OCI-LY1 (cell line): Measurements from ENCODE around the gene RSPRY1.

Source experiments
- H2AFZ ChIP-seq: fragments of 200-600 bp; sonication (generic), shearing (Covaris generic); 2 replicates; pipeline ENCODE4 v1.6.0; 2014; ENCODE audit warnings: antibody characterized with exemption, mild to moderate bottlenecking, low read length
- H3F3A ChIP-seq: fragments of 200-600 bp; sonication (generic), shearing (Covaris generic); 2 replicates; pipeline ENCODE4 v1.6.0; 2014; ENCODE audit warnings: mild to moderate bottlenecking, antibody characterized with exemption, low read length, moderate library complexity; ENCODE audit not compliant: insufficient read depth
- H3K27ac ChIP-seq: fragments of 200-600 bp; sonication (generic); 2 replicates; pipeline ENCODE4 v1.5.1; 2014; ENCODE audit warnings: low read length, mixed run types, mild to moderate bottlenecking, low read depth; ENCODE audit not compliant: poor library complexity, severe bottlenecking
- H3K27me3 ChIP-seq: fragments of 200-600 bp; sonication (generic); 2 replicates; pipeline ENCODE4 v1.6.0; 2014; ENCODE audit warnings: antibody characterized with exemption, mild to moderate bottlenecking, low read length, moderate library complexity; ENCODE audit not compliant: insufficient read depth
- H3K36me3 ChIP-seq: fragments of 200-600 bp; sonication (generic); 2 replicates; pipeline ENCODE4 v1.6.1; 2014; ENCODE audit warnings: mild to moderate bottlenecking, antibody characterized with exemption, low read length, moderate library complexity, mixed read lengths; ENCODE audit not compliant: insufficient read depth
- H3K4me1 ChIP-seq: fragments of 200-600 bp; sonication (generic); 2 replicates; pipeline ENCODE4 v1.5.1; 2014; ENCODE audit warnings: mild to moderate bottlenecking, low read length, moderate library complexity; ENCODE audit not compliant: insufficient read depth, severe bottlenecking
- H3K4me2 ChIP-seq: fragments of 200-600 bp; sonication (generic), shearing (Covaris generic); 2 replicates; pipeline ENCODE4 v1.6.1; 2014; ENCODE audit warnings: low read length
- H3K4me3 ChIP-seq: fragments of 200-600 bp; sonication (generic); 2 replicates; pipeline ENCODE4 v1.5.1; 2014; ENCODE audit warnings: low read length, low read depth, mild to moderate bottlenecking, mixed read lengths; ENCODE audit not compliant: poor library complexity, severe bottlenecking
- H3K79me2 ChIP-seq: fragments of 200-600 bp; shearing (Covaris generic); 2 replicates; pipeline ENCODE4 v1.6.1; 2016; ENCODE audit warnings: mixed run types, low read length, mixed read lengths; ENCODE audit not compliant: insufficient read depth
- H3K9ac ChIP-seq: fragments of 200-600 bp; sonication (generic), shearing (Covaris generic); 2 replicates; pipeline ENCODE4 v1.6.1; 2014; ENCODE audit warnings: mild to moderate bottlenecking, low read length, mixed read lengths
- H3K9me2 ChIP-seq: fragments of 200-600 bp; sonication (generic), shearing (Covaris generic); 2 replicates; pipeline ENCODE4 v1.6.1; 2014; ENCODE audit warnings: low read depth, mild to moderate bottlenecking, low read length, mixed read lengths
- H3K9me3 ChIP-seq: fragments of 200-600 bp; shearing (Covaris generic); 2 replicates; pipeline ENCODE4 v1.6.1; 2014; ENCODE audit warnings: low read length, mixed read lengths
- H4K20me1 ChIP-seq: fragments of 200-600 bp; sonication (generic), shearing (Covaris generic); 2 replicates; pipeline ENCODE4 v1.6.0; 2016; ENCODE audit warnings: mild to moderate bottlenecking, low read length; ENCODE audit not compliant: insufficient read depth
- EZH2 ChIP-seq: fragments of 200-600 bp; sonication (generic), shearing (Covaris generic); IDR thresholded peaks from 2 replicates; pipeline ENCODE4 v1.8.0; 2017; ENCODE audit warnings: borderline replicate concordance, mixed run types, mild to moderate bottlenecking, antibody characterized with exemption, low read length, moderate library complexity, mixed read lengths
- TF ChIP-seq, protein P1 (sequence below): fragments of 200-600 bp; sonication (generic), shearing (Covaris generic); IDR thresholded peaks from 2 replicates; pipeline ENCODE4 v1.5.1; 2017; ENCODE audit warnings: mild to moderate bottlenecking, antibody characterized with exemption, low read length, moderate library complexity, mixed read lengths

RSPRY1 gene

DNA sequence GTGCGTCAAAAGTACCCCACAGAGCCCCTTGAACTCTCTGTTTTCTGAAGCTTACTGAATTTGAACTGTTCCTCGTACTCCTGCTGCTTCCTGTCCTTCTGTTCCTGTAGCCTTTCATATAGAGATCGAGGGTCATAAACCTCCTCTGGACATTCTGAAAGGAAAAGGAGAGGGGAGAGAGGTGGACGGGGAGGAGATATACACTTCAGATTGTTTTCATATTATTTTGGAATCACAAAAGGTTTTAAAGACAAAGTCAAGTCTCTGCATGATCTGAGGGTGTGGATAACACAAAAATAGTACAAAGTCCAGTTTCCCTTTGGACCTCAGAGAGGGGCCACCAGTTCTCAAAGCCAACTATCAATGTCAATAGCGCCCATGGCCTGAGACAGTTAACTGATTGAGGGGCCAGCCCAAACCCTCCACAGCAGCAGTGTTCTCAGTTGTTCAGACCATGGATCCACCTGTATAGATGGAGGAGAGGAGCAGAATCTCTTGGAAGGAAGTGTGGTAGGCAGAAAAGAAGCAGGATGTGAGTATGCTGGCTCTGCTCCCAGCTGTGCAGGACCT, 13.3 kb upstream of the RSPRY1 start:
- Histone ChIP-seq H3K9me2 (no peaks in the 10 kb centered on the region), H3K4me2 (no peak overlapping the region), H3K27me3 (no peaks in the 10 kb centered on the region), H3K27ac (no peak overlapping the region), H4K20me1 (no peaks in the 10 kb centered on the region), H3K4me1 (no peaks in the 10 kb centered on the region), H3K36me3 (peaks cover 50% of the 10 kb centered on the region), H3K4me3 (no peak overlapping the region), H3K9ac (no peak overlapping the region), H3K79me2 (no peaks in the 10 kb centered on the region), H3F3A (no peaks in the 10 kb centered on the region), H2AFZ (no peak overlapping the region), H3K9me3 (no peaks in the 10 kb centered on the region)
- TF ChIP-seq, protein P1, sequence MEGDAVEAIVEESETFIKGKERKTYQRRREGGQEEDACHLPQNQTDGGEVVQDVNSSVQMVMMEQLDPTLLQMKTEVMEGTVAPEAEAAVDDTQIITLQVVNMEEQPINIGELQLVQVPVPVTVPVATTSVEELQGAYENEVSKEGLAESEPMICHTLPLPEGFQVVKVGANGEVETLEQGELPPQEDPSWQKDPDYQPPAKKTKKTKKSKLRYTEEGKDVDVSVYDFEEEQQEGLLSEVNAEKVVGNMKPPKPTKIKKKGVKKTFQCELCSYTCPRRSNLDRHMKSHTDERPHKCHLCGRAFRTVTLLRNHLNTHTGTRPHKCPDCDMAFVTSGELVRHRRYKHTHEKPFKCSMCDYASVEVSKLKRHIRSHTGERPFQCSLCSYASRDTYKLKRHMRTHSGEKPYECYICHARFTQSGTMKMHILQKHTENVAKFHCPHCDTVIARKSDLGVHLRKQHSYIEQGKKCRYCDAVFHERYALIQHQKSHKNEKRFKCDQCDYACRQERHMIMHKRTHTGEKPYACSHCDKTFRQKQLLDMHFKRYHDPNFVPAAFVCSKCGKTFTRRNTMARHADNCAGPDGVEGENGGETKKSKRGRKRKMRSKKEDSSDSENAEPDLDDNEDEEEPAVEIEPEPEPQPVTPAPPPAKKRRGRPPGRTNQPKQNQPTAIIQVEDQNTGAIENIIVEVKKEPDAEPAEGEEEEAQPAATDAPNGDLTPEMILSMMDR: no peak
- TF ChIP-seq EZH2: no peak

DNA sequence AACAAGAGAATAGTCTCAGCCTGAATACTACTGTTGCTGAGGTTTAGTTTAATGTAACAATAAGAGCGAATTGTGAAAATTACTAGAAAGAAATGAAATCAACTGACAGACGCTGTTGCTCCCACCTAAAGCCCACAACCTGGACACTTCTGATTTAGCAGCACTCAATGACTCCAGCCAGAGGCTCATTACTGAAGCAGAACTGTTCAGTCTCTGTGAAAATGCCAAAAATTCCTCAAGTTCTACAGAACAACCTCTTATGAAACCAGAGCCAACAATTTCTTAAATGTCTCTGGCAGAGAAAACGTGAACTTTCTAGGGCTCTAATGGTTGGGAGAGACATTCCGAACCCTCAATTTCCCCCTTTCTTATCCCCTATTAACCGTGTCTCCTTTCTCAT, 10.2 kb upstream of the RSPRY1 start:
- Histone ChIP-seq H3F3A (no peaks in the 10 kb centered on the region), H3K4me2 (no peak overlapping the region), H3K79me2 (peaks cover 23% of the 10 kb centered on the region), H3K4me3 (no peak overlapping the region), H3K27me3 (no peaks in the 10 kb centered on the region), H3K9me3 (no peaks in the 10 kb centered on the region), H2AFZ (no peak overlapping the region), H3K27ac (no peak overlapping the region), H3K9me2 (no peaks in the 10 kb centered on the region), H3K9ac (no peak overlapping the region), H3K36me3 (peaks cover 29% of the 10 kb centered on the region), H3K4me1 (no peaks in the 10 kb centered on the region), H4K20me1 (no peaks in the 10 kb centered on the region)
- no peak for TF ChIP-seq EZH2
- TF ChIP-seq, protein P1: no peak

- no peak overlapping the region for H3K4me2 ChIP-seq
- no peak overlapping the region for H3K9ac ChIP-seq
- H3K27ac ChIP-seq: no peak overlapping the region
- no peaks in the 10 kb centered on the region for H3K4me1 ChIP-seq
- H4K20me1 ChIP-seq: no peaks in the 10 kb centered on the region
- no peaks in the 10 kb centered on the region for H3F3A ChIP-seq
- H3K27me3 ChIP-seq: no peaks in the 10 kb centered on the region
- H3K9me2 ChIP-seq: no peaks in the 10 kb centered on the region
- H3K4me3 ChIP-seq: no peak overlapping the region
- no peak overlapping the region for H2AFZ ChIP-seq
- H3K79me2 ChIP-seq: peaks cover 46% of the 10 kb centered on the region
- H3K9me3 ChIP-seq: no peaks in the 10 kb centered on the region
- H3K36me3 ChIP-seq: peaks cover 6% of the 10 kb centered on the region; the same call in 1 of the 2 replicates
- TF ChIP-seq, protein P1: no peak
- TF ChIP-seq EZH2: no peak
These were observed 7.9 kb upstream of the RSPRY1 start for GRCh38 chr16:57178196-57178595.
